ENCODE data around the gene NOL6. TPM values are rescaled to one million over a fixed set of nuclear protein-coding genes. Genes with fewer than 3 reads are reported as not detected.

NOL6 gene
- total and polyA plus RNA-seq, 2 of the 8 experiments (the other 6 are each of a cell fraction or from before 2014, with no cell fraction given), result 44.0 to 55.0 TPM

GRCh38 chr9:33452828-33453271 is 20.9 kb downstream of the NOL6 start (continued):
- no peak for TF ChIP-seq CBX5 (IDR thresholded peaks at IDR 0.05; ENCODE audit: low read depth, low read length)
- TF ChIP-seq SAP30 (IDR thresholded peaks at IDR 0.05; ENCODE audit: insufficient read depth, insufficient replicate concordance, low read length), result no peak
- TF ChIP-seq PHF8 (conservative IDR thresholded peaks at IDR 0.05; ENCODE audit: low read depth, low read length), result no peak
- peak; percentile 79 to 85 for TF ChIP-seq RAD21 (IDR thresholded peaks at IDR 0.05 in 1 of 2, conservative IDR thresholded peaks at IDR 0.05 in 1 of 2; ENCODE audit: low read depth in 2 of 2, low read length in 2 of 2)
- no peak for TF ChIP-seq TCF12 (IDR thresholded peaks at IDR 0.05; ENCODE audit: low read depth, low read length)
- TF ChIP-seq CHD1 (IDR thresholded peaks at IDR 0.05; ENCODE audit: low read depth, low read length), result no peak
- TF ChIP-seq RBBP5 (IDR thresholded peaks at IDR 0.05; ENCODE audit: borderline replicate concordance, low read depth, low read length), result no peak
- peak; percentile 85 for TF ChIP-seq YY1 (IDR thresholded peaks at IDR 0.05; ENCODE audit: low read depth, low read length)
- TF ChIP-seq BCL11A (IDR thresholded peaks at IDR 0.05; ENCODE audit: low read depth in 2 of 2, low read length in 2 of 2), result no peak
- TF ChIP-seq HDAC2 (IDR thresholded peaks at IDR 0.05; ENCODE audit: borderline replicate concordance in 1 of 2, low read depth in 2 of 2, low read length in 2 of 2), result no peak
- TF ChIP-seq CREB1 (IDR thresholded peaks at IDR 0.05), result peak; percentile 18; the same call in 1 of the 2 replicates
- TF ChIP-seq ASH2L (IDR thresholded peaks at IDR 0.05; ENCODE audit: low read length), result no peak
- 0 out of 2 replicates have a peak, but pooled peaks have one; percentile 37 for TF ChIP-seq TAF1 (IDR thresholded peaks at IDR 0.05; ENCODE audit: low read depth, low read length)
- TF ChIP-seq TBP (IDR thresholded peaks at IDR 0.05; ENCODE audit: low read depth, low read length), result 0 out of 2 replicates have a peak, but pooled peaks have one; percentile 29
- TF ChIP-seq NRF1 (IDR thresholded peaks at IDR 0.05; ENCODE audit: low read depth, low read length), result no peak
- no peak for TF ChIP-seq RNF2 (IDR thresholded peaks at IDR 0.05; ENCODE audit: borderline replicate concordance, low read depth, low read length, missing control alignments, poor library complexity, severe bottlenecking)
- TF ChIP-seq JUND (IDR thresholded peaks at IDR 0.05; ENCODE audit: low read length), result peak; percentile 70; the same call in 1 of the 2 replicates
- TF ChIP-seq SUZ12 (IDR thresholded peaks at IDR 0.05; ENCODE audit: low read length), result no peak
- TF ChIP-seq POLR2A (IDR thresholded peaks at IDR 0.05; ENCODE audit: control extremely low read depth in 1 of 2, low read depth in 2 of 2, low read length in 2 of 2), result peak in 1 of 2 experiments; percentile 46; a peak in 1 of 3 replicates
- no peak for TF ChIP-seq ATF2 (IDR thresholded peaks at IDR 0.05; ENCODE audit: low read length)
- TF ChIP-seq SIRT6 (IDR thresholded peaks at IDR 0.05; ENCODE audit: low read length), result no peak
